ENCODE measurements around the gene PRDM15. TPM values are rescaled to one million over a fixed set of nuclear protein-coding genes. Genes with fewer than 3 reads are reported as not detected.

Gene PRDM15
- total RNA-seq, 1 experiment from 2014 or later = 9.9 TPM

- no peak overlapping the region for H4K8ac ChIP-seq (replicated peaks; ENCODE audit: insufficient read length, low read depth, low read length)
- no peaks in the 10 kb centered on the region for H3K9me3 Mint-ChIP-seq
- H3K23ac ChIP-seq (ENCODE audit: insufficient read length, low read depth, low read length) = no peak overlapping the region
- peaks cover 5 to 6% of the 10 kb centered on the region in 2 experiments; a peak in 2 of 4 replicates for H3K4me1 Mint-ChIP-seq
- no peaks in the 10 kb centered on the region for H3K79me2 ChIP-seq (ENCODE audit: insufficient read depth, low read length)
- H2BK12ac ChIP-seq (ENCODE audit: insufficient read length, low read depth, low read length) = no peak overlapping the region
- H3T11ph ChIP-seq (ENCODE audit: low read length) = no peak overlapping the region
- no peak for DNase-seq
- H3K27ac ChIP-seq (ENCODE audit: insufficient read length, low read depth, low read length) = no peak overlapping the region
- H3K9ac ChIP-seq (ENCODE audit: extremely low read depth, insufficient read length, low read length) = no peak overlapping the region
- H3K79me1 ChIP-seq (ENCODE audit: insufficient read depth, low read depth, low read length, poor library complexity, severe bottlenecking) = no peaks in the 10 kb centered on the region
- no peak overlapping the region for H3K4me2 ChIP-seq (ENCODE audit: insufficient read depth, insufficient read length, low read length)
- no peaks in the 10 kb centered on the region for H3K23me2 ChIP-seq (ENCODE audit: insufficient read length, low read depth, low read length, poor library complexity, severe bottlenecking)
- no peaks in the 10 kb centered on the region for H3K9me3 ChIP-seq (ENCODE audit: control insufficient read depth, low read depth, low read length)
- no peak overlapping the region for H4K5ac ChIP-seq (ENCODE audit: insufficient read length, low read depth, low read length)
- H3K18ac ChIP-seq (ENCODE audit: insufficient read length, low read depth, low read length) = no peak overlapping the region
- H2AK5ac ChIP-seq (ENCODE audit: insufficient read length, low read length) = no peak overlapping the region
- H3K14ac ChIP-seq (ENCODE audit: insufficient read depth, low read length) = no peak overlapping the region; the same call in 1 of the 2 replicates
- H3K27me3 ChIP-seq (ENCODE audit: insufficient read depth, low read length) = no peaks in the 10 kb centered on the region
- no peaks in the 10 kb centered on the region for H3K27me3 Mint-ChIP-seq (ENCODE audit: low read depth)
- H3K36me3 Mint-ChIP-seq (ENCODE audit: insufficient read depth in 1 of 3, low read depth in 3 of 3) = peaks cover 1 to 13% (median 11%) of the 10 kb centered on the region in 3 experiments; a peak in 5 of 7 replicates
- H2BK5ac ChIP-seq (ENCODE audit: insufficient read length, low read length) = no peak overlapping the region
- no peaks in the 10 kb centered on the region for H3K4me1 ChIP-seq (ENCODE audit: insufficient read depth, low read length)
- no peak for TF ChIP-seq CTCF (conservative IDR thresholded peaks at IDR 0.05)
- H3K4me3 Mint-ChIP-seq = no peak overlapping the region
- H2AFZ ChIP-seq (ENCODE audit: low read length) = no peak overlapping the region
- no peak overlapping the region; a peak in 1 of 7 replicates for H3K27ac Mint-ChIP-seq
- no peak overlapping the region for H4K91ac ChIP-seq (ENCODE audit: insufficient read length, low read depth, low read length)
- no peak overlapping the region for H3K4ac ChIP-seq (ENCODE audit: low read depth, low read length)
- no peaks in the 10 kb centered on the region for H4K20me1 ChIP-seq (ENCODE audit: control insufficient read depth, insufficient read depth, insufficient read length)
- H2BK15ac ChIP-seq (ENCODE audit: low read depth, low read length) = no peak overlapping the region
- H2BK120ac ChIP-seq (ENCODE audit: low read depth, low read length, poor library complexity, severe bottlenecking) = no peak overlapping the region
- no CpG with 5 or more reads among the region's 23 CpGs for WGBS (ENCODE audit: extremely low coverage, insufficient read length, low lambda C conversion rate)
- no peak overlapping the region for H2BK20ac ChIP-seq (ENCODE audit: low read depth, low read length, poor library complexity, severe bottlenecking)
- H3K56ac ChIP-seq (ENCODE audit: insufficient read length, low read depth, low read length) = no peak overlapping the region
Observed at GRCh38 chr21:41903559-41904351, 24.6 kb upstream of the PRDM15 start.

All from H9 (cell line).